NCI-H1105 (cell line): ENCODE results near the gene DAAM2.

Experiments
- DNase-seq: peaks from one replicate; lab custom pipeline; 2025; lab: John Stamatoyannopoulos, UW

Gene DAAM2

DNA sequence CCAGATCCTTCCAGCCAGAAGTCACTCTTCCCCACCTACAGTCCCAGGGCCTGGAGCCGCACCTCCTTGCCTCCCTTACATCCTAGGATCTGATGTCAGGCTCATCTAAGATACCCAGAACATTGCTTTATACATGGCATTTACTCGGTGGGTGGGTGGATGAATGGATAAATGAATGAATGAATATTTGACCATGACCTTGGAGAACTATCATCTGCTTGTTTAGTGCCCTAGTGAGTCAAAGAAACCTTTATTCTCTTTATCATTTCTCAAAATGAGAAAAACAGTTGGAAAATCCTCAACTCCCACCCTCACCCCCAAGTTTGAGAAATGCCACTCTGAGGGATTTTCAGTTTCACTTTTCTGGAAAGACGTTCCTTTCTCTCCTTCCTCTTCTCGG is 56.0 kb downstream of the DAAM2 start:
- no peak for DNase-seq

DNA sequence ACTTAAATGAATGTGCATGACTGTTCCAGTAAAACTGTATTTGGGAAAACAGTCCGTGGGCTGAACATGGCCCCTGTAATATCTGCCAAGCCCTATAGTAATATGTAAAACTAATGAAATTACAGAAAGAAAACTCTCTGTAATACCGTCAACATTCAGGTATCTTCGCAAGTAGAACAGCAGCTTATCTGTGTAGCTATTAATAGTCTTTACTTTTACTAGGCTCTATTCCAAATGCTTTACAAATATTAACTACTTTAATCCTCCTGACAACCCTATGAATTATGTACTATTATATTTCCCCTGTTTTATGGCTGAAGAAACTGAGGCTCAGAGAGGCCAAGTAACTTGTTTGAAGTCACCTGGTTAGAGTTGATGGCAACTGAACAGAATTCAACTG is 57.1 kb downstream of the DAAM2 start:
- DNase-seq, result no peak

DNA sequence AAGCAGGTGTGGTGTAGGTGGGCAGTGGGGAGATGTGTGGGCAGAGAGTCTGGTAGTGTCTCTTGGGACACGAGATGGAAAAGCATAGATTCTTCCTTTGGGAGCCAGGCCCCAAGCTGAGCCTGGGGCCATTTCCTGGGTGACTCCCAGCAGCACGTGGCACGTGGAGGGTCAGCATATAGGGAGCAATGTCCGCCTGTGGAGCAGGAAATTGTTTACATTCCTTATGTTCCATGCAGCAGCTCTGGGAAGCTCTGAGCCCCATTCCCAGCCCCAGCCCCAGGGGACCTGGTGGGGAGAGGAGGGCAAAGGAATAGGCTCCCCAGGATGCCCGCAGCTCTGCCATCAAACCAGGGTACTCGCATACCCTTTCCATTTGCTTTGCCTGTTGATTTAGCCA is 57.6 kb downstream of the DAAM2 start:
- no peak for DNase-seq

DNA sequence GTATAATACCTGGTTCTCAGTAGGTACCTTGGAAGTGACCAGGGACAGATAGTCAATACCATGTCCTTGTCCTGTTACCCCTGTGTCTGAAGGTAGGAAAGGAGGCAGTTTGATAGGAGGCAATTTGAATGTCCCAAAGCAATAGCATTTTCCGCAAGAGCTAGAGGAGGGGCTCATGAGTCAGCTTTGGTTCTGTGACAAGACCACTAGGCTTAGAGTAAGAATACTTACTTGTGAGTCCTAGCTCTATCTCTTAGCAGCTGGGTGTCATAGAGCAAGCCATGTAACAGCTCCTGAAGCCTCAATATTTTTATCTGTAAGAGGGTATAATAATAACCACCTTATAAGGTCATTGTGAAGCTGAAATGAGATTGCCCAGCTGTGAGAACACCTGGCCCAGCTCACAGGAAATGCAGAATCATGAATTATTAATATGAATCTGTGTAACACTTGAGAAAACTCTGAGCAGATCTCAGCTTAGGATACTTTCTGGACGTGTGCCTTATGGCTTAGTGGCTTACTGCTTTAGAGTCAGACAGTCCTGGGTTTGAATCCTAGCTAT is 58.6 kb downstream of the DAAM2 start:
- DNase-seq, result no peak

DNA sequence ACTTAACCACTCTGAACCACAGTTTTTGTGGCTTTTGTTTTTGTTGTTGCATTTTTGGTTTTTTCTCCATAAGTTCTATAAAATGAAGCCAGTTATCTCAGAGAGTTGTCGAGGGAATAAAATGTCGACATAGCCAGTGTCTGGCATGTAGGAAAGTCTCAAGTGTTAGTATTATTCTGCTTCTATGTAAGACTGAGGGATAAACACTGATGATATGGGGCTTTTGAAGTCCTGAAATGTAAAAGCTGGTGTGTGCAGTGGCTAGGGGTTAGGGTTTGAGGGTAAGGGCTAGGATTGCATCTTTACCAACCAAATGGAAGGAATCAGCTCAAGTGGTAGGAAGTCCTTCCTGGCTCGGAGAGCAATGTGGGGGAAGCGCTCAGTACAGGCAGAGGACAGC is 59.2 kb downstream of the DAAM2 start:
- no peak for DNase-seq

DNA sequence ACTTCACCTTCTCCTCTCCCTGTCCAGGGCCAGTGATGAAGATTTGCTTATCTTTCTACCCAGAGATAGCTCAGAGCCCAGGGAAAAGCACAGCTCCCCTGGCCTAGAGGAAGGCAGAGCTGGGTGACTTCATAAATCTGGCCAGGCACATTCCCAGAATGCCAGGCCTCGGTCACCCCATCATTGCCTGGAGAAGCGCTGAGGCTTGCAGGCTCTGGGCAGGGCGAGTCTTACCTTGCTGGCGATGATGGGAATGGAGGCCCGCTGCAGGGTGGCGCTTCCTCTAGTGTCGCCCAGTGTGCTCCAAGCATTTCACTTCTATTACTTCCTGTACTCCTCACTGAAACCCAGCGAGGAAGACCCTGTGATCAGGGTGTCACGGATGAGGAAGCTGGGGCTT is 60.1 kb downstream of the DAAM2 start:
- no peak for DNase-seq

DNA sequence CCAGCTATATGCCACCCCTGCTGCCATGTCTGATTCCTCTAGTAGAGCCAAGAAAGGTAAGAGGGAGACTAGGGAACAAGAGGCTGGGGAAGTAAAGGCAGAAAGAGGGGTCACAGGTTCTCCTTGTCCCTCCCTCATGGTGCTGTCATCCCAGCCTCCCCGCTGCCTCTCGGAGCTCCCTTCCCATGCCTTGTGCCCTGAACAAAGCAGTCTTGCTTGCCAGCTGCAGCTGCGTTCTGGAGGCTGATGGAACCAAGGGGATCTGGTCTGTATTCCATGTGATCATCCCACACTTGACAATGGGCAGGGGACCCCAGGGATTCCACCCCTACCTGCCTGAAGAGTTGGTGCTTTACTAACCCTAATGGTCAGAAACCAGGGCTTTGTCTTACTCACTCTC is 61.4 kb downstream of the DAAM2 start:
- no peak for DNase-seq

DNA sequence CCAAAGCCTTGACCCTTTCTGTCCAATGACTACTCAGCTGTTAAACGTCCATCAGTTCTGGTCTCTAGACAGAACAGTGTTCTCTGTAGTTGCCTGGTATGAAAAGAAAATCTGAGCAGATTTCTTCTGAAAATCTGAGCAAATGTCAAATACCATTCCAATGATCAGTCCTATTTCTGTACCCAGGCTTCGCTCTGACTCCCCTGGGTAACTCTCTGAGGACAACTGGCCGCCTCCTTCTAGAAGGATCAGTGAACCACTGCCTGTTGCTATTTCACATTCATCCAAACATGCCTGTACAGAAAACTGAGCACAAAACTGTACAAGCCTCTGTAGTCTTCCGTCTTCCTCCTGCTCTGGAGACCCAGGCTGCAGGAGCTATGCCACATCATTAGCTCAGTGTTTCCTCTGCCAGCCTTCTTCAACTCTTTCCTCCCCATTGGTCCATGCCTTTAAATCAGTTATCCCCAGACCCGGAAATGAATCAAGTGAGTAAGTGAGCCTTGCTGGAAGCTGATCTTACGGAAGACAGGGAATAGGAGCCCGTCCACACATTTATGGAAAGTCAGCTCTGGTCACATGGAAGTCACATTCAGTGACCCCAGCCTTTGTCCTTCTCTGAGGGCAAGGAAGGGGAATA is 63.3 kb downstream of the DAAM2 start:
- DNase-seq, result no peak

DNA sequence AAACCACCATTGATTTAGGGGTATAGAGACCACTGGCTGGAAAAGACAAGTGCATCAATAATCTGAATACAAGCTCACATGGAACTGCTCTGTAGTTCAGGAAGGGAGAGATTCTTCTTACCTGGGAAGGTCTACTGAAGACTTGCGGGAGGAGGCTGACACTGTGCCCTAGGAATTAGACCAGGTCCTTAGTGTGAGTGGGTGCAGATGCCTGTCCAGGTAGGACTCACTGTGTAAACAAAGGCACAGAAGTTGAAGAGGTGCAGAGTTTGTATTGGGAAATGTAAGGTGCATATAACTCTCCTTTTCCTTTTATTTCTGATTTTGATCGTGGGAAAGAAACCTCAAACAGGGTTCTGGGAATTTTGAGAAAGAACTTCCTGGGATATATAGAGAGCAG is 66.8 kb downstream of the DAAM2 start:
- DNase-seq, result no peak

DNA sequence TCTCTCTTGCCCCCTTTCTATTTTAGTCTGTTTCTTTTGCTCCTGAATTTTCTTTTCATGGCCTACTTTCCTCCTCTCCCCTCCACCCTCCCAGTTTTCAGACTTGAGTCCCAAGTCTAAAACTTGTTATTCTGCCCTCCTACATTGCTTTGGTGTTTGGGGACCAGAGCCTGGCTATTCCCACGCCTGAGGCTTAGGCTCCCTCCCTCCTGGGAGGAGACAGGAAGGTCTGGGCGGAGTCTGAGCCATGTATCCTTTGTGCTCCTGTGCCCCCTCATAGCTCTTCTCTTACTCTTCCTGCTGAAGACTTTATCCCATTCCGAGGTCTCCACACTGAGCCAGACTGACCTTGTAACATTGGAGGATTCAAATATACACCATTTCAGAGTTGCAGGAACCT is 69.5 kb downstream of the DAAM2 start:
- DNase-seq, result no peak

DNA sequence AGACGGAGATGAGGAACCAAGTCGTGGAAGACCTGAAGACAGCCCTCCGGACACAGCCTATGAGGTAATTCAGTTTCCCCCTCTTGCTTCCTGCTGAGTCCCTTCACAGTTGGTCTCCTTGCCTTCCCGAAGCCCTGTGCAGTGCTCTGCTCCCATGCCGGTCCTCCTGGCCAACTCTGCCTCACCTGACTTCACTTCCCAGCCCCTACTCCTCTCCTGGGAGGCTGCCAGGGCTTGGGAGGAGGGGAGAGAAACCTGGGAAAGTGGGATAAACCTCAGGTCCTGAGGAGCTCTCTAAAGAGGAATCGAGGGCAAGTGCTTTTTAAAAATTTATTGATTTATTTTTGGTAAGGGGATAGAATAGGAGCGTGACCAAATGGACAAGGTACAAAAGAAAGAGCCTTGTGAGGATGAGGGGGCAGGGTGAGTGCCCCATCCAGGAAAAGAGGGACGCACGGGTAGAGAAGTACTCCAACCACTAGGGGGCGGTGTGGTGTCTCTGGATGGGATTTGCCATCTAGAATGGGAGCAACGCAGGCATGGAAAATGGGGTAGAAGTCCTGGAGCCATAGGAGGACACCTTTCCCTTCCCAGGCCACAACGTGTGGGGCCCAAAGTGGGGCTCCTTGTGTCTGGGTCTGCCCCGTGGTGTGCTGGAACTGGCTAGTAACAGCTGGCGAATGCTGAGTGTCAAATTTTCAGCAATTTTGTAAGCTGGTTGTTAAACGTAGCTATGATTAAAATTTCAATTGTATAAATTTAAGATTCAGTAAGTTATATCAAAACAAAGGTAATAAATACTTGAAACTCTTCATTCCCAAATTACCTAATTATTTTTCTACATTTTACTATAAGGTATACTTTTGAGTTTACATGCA is 73.1 kb downstream of the DAAM2 start:
- peak; percentile 26 for DNase-seq

DNA sequence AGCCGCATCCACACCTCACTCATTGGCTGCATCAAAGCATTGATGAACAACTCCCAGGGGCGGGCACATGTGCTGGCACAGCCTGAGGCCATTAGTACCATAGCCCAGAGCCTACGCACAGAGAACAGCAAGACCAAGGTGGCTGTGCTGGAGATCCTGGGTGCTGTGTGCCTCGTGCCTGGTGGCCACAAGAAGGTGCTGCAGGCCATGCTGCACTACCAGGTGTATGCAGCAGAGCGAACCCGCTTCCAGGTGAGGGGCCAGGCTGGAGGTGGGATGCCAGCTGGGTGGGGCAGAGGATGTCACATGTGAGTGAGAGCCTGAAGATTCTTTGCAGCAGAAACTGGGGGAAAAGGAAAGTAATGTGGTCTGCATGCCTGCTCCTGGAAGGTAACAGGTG is 75.4 kb downstream of the DAAM2 start:
- DNase-seq, result no peak

DNA sequence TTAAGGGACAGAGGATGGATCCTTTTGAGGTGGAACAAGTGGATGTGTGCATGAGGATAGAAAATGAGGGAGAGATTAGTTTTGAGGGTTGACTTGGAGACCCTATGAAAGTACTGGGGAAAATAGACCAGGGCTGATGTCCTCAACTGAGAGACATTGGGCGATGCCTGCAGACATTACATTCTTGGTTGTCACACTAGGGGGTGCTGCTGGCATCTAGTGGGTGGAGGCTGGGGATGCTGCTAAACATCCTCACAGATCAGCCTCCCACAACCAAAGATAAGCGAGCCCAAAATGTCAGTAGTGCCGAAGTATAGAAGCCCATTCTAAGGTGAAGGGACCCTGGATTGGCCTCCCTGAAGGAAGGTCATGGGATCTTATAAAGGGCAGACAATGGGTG is 78.8 kb downstream of the DAAM2 start:
- DNase-seq, result no peak

DNA sequence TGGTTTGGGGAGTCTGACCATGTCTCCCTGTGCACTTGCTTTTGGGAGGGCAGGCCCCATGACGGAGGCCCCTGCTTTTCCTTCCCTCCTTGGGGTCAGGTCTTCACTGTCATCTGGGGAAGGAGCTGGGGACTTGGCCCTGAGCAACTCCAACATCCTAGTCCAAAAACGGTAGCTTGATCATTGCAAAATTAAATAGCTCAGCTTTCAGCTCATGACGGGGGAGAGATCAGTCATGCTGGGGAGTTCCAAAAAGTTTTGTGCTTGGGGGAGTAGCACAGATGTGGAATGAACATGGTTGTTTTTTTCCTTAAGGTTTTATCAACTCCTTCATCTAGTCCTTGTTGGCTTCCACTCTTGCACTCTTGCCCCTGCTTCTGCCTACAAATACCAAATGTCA is 81.3 kb downstream of the DAAM2 start:
- no peak for DNase-seq

DNA sequence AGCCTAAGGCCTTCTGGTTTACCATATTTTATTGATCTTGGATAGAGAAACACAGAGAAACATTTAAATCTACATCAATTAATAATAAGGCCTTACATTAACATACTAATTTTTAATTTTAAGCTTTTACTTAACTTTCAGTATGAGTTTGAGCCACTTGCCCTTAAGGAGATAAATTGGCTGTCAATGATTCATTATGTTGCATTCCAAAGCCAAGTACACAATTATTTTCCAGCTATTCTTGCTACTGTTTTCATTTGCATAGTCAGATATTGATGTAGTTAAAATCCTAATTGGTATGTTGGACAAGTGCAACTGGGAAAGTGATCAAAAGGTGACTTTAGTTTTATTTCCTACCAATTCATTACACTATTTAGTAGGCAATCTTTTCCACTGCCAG is 83.9 kb downstream of the DAAM2 start:
- DNase-seq, result no peak

DNA sequence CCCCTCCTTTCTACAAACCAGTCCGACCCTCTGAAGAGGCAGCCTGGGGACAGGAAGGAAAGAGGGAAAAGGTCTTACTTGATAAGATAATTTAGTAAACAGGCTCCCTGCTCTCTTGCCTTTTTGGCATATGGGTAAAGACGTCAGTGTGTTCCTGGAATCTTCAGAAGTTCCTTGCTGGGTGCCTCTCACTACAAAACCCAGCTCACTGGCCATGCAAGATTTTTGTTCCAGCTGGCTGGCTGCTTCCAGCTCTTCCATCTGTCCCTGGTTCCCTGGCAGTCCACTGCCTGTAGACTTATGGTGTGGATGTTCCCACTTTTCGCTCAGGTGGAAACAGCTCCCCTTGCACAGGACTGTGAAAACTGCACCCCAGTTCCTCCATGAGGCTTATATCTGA is 84.7 kb downstream of the DAAM2 start:
- DNase-seq, result no peak

DNA sequence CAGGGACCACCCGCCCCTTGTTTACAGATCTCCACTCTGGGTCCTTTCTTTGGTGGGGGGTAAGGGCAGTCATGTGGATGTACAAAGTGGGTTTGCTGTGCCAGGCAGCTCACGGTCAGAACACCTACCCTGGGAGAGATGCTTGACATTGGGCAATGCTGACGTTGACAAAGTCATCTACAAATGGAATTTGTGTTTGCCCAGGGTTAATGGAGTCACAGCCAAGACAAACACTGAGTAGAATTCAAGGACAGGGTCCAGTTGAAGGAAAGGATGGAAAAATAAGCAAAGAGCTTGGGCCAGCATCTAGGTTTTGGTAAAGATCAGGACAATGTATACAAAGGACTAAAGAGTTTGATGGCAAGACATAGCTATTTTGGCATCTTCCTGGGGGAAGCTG is 87.4 kb downstream of the DAAM2 start:
- no peak for DNase-seq

DNA sequence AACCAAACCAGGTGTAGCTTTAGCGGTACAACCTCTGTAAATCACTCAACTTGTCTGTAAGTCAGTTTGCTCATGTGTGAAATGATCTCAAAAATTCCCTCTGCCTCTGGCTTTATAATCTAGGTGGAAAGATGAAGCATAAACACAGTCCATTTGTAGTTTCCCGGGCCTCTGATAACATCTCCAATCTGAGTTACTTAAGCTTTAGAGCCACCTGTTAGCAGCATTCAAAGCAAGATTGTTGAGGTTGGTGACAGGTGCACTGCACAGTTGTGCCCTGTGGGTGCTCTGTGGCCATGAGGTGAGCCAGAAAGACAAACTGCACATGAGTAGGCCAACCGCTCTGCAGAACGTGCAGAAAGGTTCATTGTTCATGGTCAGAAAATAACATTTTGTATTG is 88.4 kb downstream of the DAAM2 start:
- no peak for DNase-seq

DNA sequence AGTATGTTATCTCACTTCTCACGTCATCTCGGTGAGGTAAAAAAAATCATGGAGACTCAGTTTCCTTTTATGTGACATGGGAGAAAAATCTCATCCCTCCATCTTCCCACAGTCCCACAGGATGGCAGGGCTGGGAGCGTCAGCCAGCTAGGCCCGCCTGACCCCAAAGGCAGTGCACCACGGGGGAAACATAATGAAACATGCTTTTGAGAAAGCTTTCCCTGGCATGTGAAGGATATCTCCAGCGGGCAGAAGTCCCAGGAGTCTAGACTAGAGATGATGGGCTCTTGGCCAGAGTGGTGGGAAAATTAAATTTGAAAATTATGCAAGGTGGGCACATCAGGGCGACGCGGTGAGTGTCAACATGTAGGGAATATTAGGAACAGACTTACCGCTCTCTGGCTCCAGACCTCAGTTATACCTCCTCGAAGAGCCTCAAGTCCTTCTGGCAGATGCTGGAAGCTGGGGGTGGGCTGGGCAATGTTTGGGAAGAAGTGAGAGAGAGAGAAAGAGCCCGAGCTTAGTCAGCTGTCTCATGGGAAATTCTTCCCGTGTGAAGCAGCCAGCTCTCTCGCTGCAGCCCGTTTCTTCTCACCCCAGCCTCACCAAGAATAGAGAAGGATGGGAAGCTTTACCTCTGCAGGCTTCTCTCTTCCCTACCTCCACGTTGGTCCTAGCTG is 89.8 kb downstream of the DAAM2 start:
- no peak for DNase-seq

DNA sequence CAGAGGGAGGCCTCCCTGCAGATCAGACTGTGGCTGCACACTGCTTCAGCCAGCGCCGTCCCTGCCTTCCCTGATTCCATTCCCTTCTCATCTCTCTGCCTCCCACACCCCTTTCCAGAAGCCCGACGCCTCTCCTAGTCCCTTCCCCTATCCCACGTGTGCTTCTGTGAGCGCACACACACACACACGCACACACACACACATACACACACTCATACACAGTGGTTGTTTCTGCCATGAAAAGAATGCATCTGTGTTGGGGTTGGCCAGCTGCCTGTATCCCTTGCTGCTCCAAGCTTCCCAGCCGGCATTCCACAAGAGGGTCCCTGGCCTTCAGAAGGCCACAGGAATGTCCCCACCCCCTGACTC is 90.3 kb downstream of the DAAM2 start:
- DNase-seq, result no peak

DNA sequence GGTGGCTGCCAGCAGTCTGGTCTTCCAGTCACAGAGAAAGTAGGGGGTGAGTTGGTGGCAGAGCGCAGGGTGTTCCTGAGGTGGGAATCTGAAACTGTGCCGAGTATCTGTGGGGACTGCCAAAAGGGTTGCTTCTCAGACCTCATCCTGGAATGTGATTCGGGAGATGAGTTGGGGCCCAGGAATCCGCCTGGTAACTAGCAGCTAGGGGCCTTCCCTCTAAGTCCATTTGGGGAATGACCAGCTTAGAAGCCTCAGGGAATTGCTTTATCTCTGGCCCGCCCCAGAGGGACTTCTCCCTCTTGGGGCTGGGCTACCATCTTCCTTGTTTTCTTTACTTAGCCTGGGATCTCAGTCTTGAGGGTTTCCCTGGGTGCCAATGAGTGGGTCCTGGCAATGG is 92.5 kb downstream of the DAAM2 start:
- no peak for DNase-seq

DNA sequence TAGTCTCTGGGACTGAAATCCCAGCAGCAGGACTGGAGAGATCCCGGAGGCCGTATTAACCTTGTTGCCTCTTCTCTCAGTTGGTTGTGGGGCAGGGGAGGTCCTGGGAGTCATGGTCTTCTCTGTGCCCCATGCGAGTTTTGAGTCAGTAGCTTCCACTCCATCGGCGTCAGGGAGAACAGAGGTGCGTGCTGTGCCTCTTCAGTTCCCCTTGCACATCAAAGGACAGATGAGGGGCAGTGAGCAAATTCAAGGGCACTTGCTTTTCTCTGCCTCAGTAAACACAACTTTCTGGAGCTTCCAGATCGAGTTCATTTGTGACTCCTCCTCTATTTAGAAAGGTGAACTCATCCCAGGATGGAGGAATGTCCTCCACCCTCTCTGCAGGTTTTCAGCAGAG is 93.5 kb downstream of the DAAM2 start:
- DNase-seq, result no peak

DNA sequence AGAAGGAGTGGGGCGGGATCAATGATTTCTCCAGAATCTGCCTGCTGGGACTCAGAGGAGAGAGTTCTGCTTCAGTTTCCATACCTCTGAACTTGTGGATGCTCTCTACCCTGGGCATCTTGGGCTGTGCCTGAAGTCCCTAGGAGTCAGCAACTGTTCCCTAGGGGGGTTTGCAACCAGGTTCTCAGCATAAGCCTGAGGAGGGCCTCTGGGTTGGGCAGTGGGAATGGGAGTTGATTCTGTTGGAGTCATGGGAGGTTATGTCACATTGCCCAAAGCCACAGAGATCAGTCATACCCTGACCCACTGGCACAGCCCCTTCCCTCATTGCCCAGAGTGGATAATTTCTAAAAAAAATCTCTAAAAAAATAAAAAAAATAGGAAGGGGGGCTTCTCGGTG is 94.7 kb downstream of the DAAM2 start:
- DNase-seq, result no peak
